Upper lobe of right lung (tissue), 1 donor: ENCODE data around the gene SERPINB1. TPM values are rescaled to one million over a fixed set of nuclear protein-coding genes. Genes with fewer than 3 reads are reported as not detected.

Source experiments
- ATAC-seq: fragments of 200-7000 bp; cut with Tn5 transposase; one replicate; pipeline ENCODE4 v1.9.1; 2020; ENCODE audit warnings: mild to moderate bottlenecking, moderate library complexity
- DNase-seq: peaks from one replicate; pipeline ENCODE4 v3.0.0-alpha.2; 2020
- H3K27ac ChIP-seq: fragments of 200-600 bp; one replicate; pipeline ENCODE4 v1.8.0; 2022
- H3K27me3 ChIP-seq: fragments of 200-600 bp; one replicate; pipeline ENCODE4 v1.8.0; 2022; ENCODE audit warnings: mild to moderate bottlenecking
- H3K36me3 ChIP-seq: fragments of 200-600 bp; one replicate; pipeline ENCODE4 v1.8.0; 2022
- H3K4me1 ChIP-seq: fragments of 200-600 bp; one replicate; pipeline ENCODE4 v1.8.0; 2022
- H3K4me3 ChIP-seq: fragments of 200-600 bp; one replicate; pipeline ENCODE4 v1.8.0; 2022; ENCODE audit warnings: mild to moderate bottlenecking
- H3K9me3 ChIP-seq: fragments of 200-600 bp; one replicate; pipeline ENCODE4 v1.8.0; 2022
- CTCF ChIP-seq: fragments of 200-600 bp; IDR thresholded peaks from one replicate; pipeline ENCODE4 v1.8.0; 2022; ENCODE audit warnings: antibody characterized with exemption
- intact Hi-C: fragments of 100-400 bp; cut with DNase I; formaldehyde crosslinking; loops from one replicate; pipeline ENCODE4 v1.11.0; 2022
- total RNA-seq: library from RNA; stranded (reverse); fragmentation: NEBNext Ultra II Directional; extraction: Animal tissue kit (Norgen Biotek cat#: 25700); gene quantifications from one replicate; pipeline ENCODE4 v1.2.1, GENCODE V29; 2021
- donor health status: DM: no; HTN: yes; CAD: no; lungs with severe emphysema.

The SERPINB1 gene
- total RNA-seq, 1 donor from 2014 or later: 101 TPM

- Histone ChIP-seq H3K9me3 (no peaks in the 10 kb centered on the region), H3K4me1 (peaks cover 33% of the 10 kb centered on the region), H3K27ac (peak overlapping the region; percentile 27), H3K4me3 (no peak overlapping the region), H3K36me3 (no peaks in the 10 kb centered on the region), H3K27me3 (no peaks in the 10 kb centered on the region)
- DNase-seq (no peak), ATAC-seq (peak; percentile 4)
- TF ChIP-seq CTCF: no peak
- intact Hi-C loops: loop anchor here (10.0 kb wide), 1 partner anchor 138 kb away; no protein-coding TSS in a partner anchor
Measured at GRCh38 chr6:2796861-2797260, 44.8 kb downstream of the SERPINB1 start.

GRCh38 chr6:2795956-2796355 is 45.7 kb downstream of the SERPINB1 start:
- Histone ChIP-seq H3K27ac (no peak overlapping the region), H3K4me1 (peaks cover 38% of the 10 kb centered on the region), H3K27me3 (no peaks in the 10 kb centered on the region), H3K36me3 (no peaks in the 10 kb centered on the region), H3K9me3 (no peaks in the 10 kb centered on the region), H3K4me3 (no peak overlapping the region)
- intact Hi-C loops: loop anchor here (10.0 kb wide), 1 partner anchor 139 kb away; no protein-coding TSS in a partner anchor
- TF ChIP-seq CTCF: no peak
- DNase-seq (no peak), ATAC-seq (peak; percentile 35)

- no peak for TF ChIP-seq CTCF
- DNase-seq (no peak), ATAC-seq (no peak)
- H3K27ac ChIP-seq: no peak overlapping the region
- intact Hi-C loops: loop anchor here (10.0 kb wide), 1 partner anchor 140 kb away; no protein-coding TSS in a partner anchor
- H3K9me3 ChIP-seq: no peaks in the 10 kb centered on the region
- no peak overlapping the region for H3K4me3 ChIP-seq
- no peaks in the 10 kb centered on the region for H3K27me3 ChIP-seq
- no peaks in the 10 kb centered on the region for H3K36me3 ChIP-seq
- H3K4me1 ChIP-seq: peaks cover 41% of the 10 kb centered on the region
Measured at GRCh38 chr6:2795162-2795561, 46.5 kb downstream of the SERPINB1 start.

GRCh38 chr6:2794171-2794730 is 47.4 kb downstream of the SERPINB1 start:
- Histone ChIP-seq H3K27ac (no peak overlapping the region), H3K4me1 (peaks cover 41% of the 10 kb centered on the region), H3K36me3 (no peaks in the 10 kb centered on the region), H3K4me3 (no peak overlapping the region), H3K27me3 (no peaks in the 10 kb centered on the region), H3K9me3 (no peaks in the 10 kb centered on the region)
- ATAC-seq (no peak), DNase-seq (no peak)
- no peak for TF ChIP-seq CTCF
- intact Hi-C loops: loop anchor here (10.0 kb wide), 1 partner anchor 141 kb away; no protein-coding TSS in a partner anchor

- Histone ChIP-seq H3K4me1 (peaks cover 40% of the 10 kb centered on the region), H3K9me3 (no peaks in the 10 kb centered on the region), H3K27ac (peak overlapping the region; percentile 68), H3K36me3 (no peaks in the 10 kb centered on the region), H3K27me3 (no peaks in the 10 kb centered on the region), H3K4me3 (no peak overlapping the region)
- TF ChIP-seq CTCF: no peak
- DNase-seq: no peak
- intact Hi-C loops: loop anchor here (10.0 kb wide), 1 partner anchor 141 kb away; no protein-coding TSS in a partner anchor
- peak; percentile 70 for ATAC-seq
Measured at GRCh38 chr6:2793534-2794151, 48.0 kb downstream of the SERPINB1 start.
